SK-N-SH (cell line): Measurements from ENCODE around the gene FGD6. TPM values are rescaled to one million over a fixed set of nuclear protein-coding genes. Genes with fewer than 3 reads are reported as not detected.
A peak's percentile ranks its signal among the peaks of the same experiment; 100 is the strongest.

ENCODE experiments used
- CTCF ChIA-PET: fragments of 300-600, 350-600 bp; formaldehyde crosslinking; extraction: SDS; loops from one replicate; lab custom pipeline; 2021; lab: Yijun Ruan, JAX
- POLR2A ChIA-PET: fragments of 350-600 bp; sonication (Branson Sonifier 250); formaldehyde crosslinking; extraction: SDS; loops from one replicate; lab custom pipeline; 2020; ENCODE audit warnings: antibody characterized with exemption, inconsistent platforms; lab: Yijun Ruan, JAX
- DNase-seq: peaks from one replicate; pipeline ENCODE4 v3.0.0; 2012
- H2AFZ ChIP-seq: fragments of 200-600 bp; sonication (generic); 2 replicates; pipeline ENCODE4 v1.8.1; 2016; ENCODE audit warnings: antibody characterized with exemption, mild to moderate bottlenecking, low read depth
- H3F3A ChIP-seq: fragments of 200-600 bp; sonication (generic); replicated peaks from 2 replicates; pipeline ENCODE3; 2016; ENCODE audit warnings: antibody characterized with exemption, mild to moderate bottlenecking; ENCODE audit not compliant: insufficient read depth
- H3K27ac ChIP-seq, 2 experiments: fragments of 200-500 bp in 1 of 2; fragments of 200-600 bp in 1 of 2; sonication (Bioruptor generic) in 1 of 2; sonication (generic), shearing (Covaris generic) in 1 of 2; 2 replicates each; pipeline versions ENCODE4 v1.5.1 to v1.6.1; 2014 to 2016; ENCODE audit warnings: low read depth in 2 of 2, inconsistent platforms in 1 of 2, low read length in 1 of 2, mild to moderate bottlenecking in 1 of 2, mixed read lengths in 1 of 2
- H3K27me3 ChIP-seq: fragments of 200-600 bp; sonication (generic), shearing (Covaris generic); 2 replicates; pipeline ENCODE4 v1.6.1; 2016; ENCODE audit warnings: mixed run types; ENCODE audit not compliant: insufficient read depth
- H3K36me3 ChIP-seq, 2 experiments: fragments of 200-500 bp in 1 of 2; fragments of 200-600 bp in 1 of 2; sonication (Bioruptor generic) in 1 of 2; sonication (generic) in 1 of 2; replicated peaks in 1 of 2; 2 replicates each; pipeline versions ENCODE3 to v1.5.1; 2014 to 2016; ENCODE audit warnings: low read length in 1 of 2, mild to moderate bottlenecking in 1 of 2; ENCODE audit not compliant: insufficient read depth in 2 of 2, control insufficient read depth in 1 of 2
- H3K4me1 ChIP-seq, 2 experiments: fragments of 200-500 bp in 1 of 2; fragments of 200-600 bp in 1 of 2; sonication (Bioruptor generic) in 1 of 2; sonication (generic), shearing (Covaris generic) in 1 of 2; 2 replicates each; pipeline versions ENCODE4 v1.5.1 to v1.6.1; 2014 to 2016; ENCODE audit warnings: low read depth in 1 of 2, low read length in 1 of 2, mixed run types in 1 of 2; ENCODE audit not compliant: insufficient read depth in 2 of 2, control insufficient read depth in 1 of 2
- H3K4me2 ChIP-seq: fragments of 200-600 bp; sonication (generic), shearing (Covaris generic); 2 replicates; pipeline ENCODE4 v1.6.1; 2017; ENCODE audit warnings: mixed run types
- H3K4me3 ChIP-seq, 2 experiments: fragments of 200-500 bp in 1 of 2; fragments of 200-600 bp in 1 of 2; sonication (Bioruptor generic) in 1 of 2; sonication (generic), shearing (Covaris generic) in 1 of 2; 2 replicates each; pipeline versions ENCODE4 v1.5.1 to v1.8.1; 2014 to 2016; ENCODE audit warnings: low read depth in 2 of 2, inconsistent platforms in 1 of 2, low read length in 1 of 2, mild to moderate bottlenecking in 1 of 2, mixed read lengths in 1 of 2, moderate library complexity in 1 of 2
- H3K79me2 ChIP-seq: fragments of 200-600 bp; sonication (generic); 2 replicates; pipeline ENCODE4 v1.8.1; 2017; ENCODE audit warnings: mild to moderate bottlenecking; ENCODE audit not compliant: insufficient read depth
- H3K9ac ChIP-seq: fragments of 200-600 bp; sonication (generic); 2 replicates; pipeline ENCODE4 v1.6.1; 2017; ENCODE audit warnings: mixed run types
- H3K9me2 ChIP-seq: fragments of 200-600 bp; sonication (generic); 2 replicates; pipeline ENCODE4 v1.6.1; 2017; ENCODE audit warnings: mixed run types
- H3K9me3 ChIP-seq: fragments of 200-600 bp; sonication (generic); 2 replicates; pipeline ENCODE4 v1.6.1; 2017; ENCODE audit warnings: mixed run types, mild to moderate bottlenecking, moderate library complexity
- H4K20me1 ChIP-seq: fragments of 200-600 bp; sonication (generic); 2 replicates; pipeline ENCODE4 v1.6.1; 2017; ENCODE audit warnings: mild to moderate bottlenecking, mixed run types; ENCODE audit not compliant: insufficient read depth
- ELF1 ChIP-seq: IDR thresholded peaks from 2 replicates; pipeline ENCODE4 v1.4.0; 2012
- FOSL2 ChIP-seq: IDR thresholded peaks from 2 replicates; pipeline ENCODE4 v1.4.0; 2012; ENCODE audit warnings: low read depth, mild to moderate bottlenecking, moderate library complexity, borderline replicate concordance
- FOXJ3 ChIP-seq: sonication (generic); formaldehyde crosslinking; IDR thresholded peaks from 2 replicates; pipeline ENCODE4 v1.5.1; 2020; ENCODE audit warnings: mild to moderate bottlenecking, missing genetic modification reagents
- GABPA ChIP-seq: IDR thresholded peaks from 2 replicates; pipeline ENCODE4 v1.4.0; 2012; ENCODE audit warnings: low read depth, mild to moderate bottlenecking
- MXI1 ChIP-seq: IDR thresholded peaks from 2 replicates; pipeline ENCODE4 v1.6.1; 2012; ENCODE audit warnings: mild to moderate bottlenecking, low read depth, low read length, improper control_type of control experiment
- NRF1 ChIP-seq: IDR thresholded peaks from 2 replicates; pipeline ENCODE4 v1.6.1; 2012; ENCODE audit warnings: low read depth, mild to moderate bottlenecking, low read length
- POLR2AphosphoS5 ChIP-seq: IDR thresholded peaks from 2 replicates; pipeline ENCODE4 v1.6.1; 2012; ENCODE audit warnings: low read depth, low read length
- RAD21 ChIP-seq: IDR thresholded peaks from 2 replicates; pipeline ENCODE4 v1.6.1; 2012; ENCODE audit warnings: mild to moderate bottlenecking, low read length
- RCOR1 ChIP-seq: fragments of 150-350 bp; IDR thresholded peaks from 2 replicates; pipeline ENCODE4 v1.6.1; 2017; ENCODE audit warnings: antibody characterized with exemption, low read length
- RFX5 ChIP-seq: IDR thresholded peaks from 2 replicates; pipeline ENCODE4 v1.6.1; 2012; ENCODE audit warnings: mild to moderate bottlenecking, improper control_type of control experiment, low read length
- RXRA ChIP-seq: IDR thresholded peaks from 2 replicates; pipeline ENCODE4 v1.4.0; 2012; ENCODE audit warnings: low read depth, mild to moderate bottlenecking, borderline replicate concordance
- SIN3A ChIP-seq: IDR thresholded peaks from 2 replicates; pipeline ENCODE4 v1.6.1; 2012; ENCODE audit warnings: low read depth, mild to moderate bottlenecking, low read length, moderate library complexity, borderline replicate concordance
- TAF1 ChIP-seq: IDR thresholded peaks from 2 replicates; pipeline ENCODE4 v1.6.1; 2012; ENCODE audit warnings: low read depth, mild to moderate bottlenecking, low read length, moderate library complexity, borderline replicate concordance
- YY1 ChIP-seq: IDR thresholded peaks from 2 replicates; pipeline ENCODE4 v1.4.0; 2012; ENCODE audit warnings: low read depth, mild to moderate bottlenecking
- WGBS: methylation state at CpG from one replicate; pipeline ENCODE4 v1.1.6; 2017; ENCODE audit warnings: low lambda C conversion rate; 5-methylcytosine and 5-hydroxymethylcytosine counted together
- polyA plus RNA-seq, 3 experiments: library from polyadenylated mRNA; depleted of rRNA; stranded (reverse); fragments of >200 nt; gene quantifications; 2 replicates each; pipeline ENCODE4 v1.2.3, GENCODE V29; 2012
- TF ChIP-seq, protein P1 (sequence below): fragments of 150-350 bp; IDR thresholded peaks from 2 replicates; pipeline ENCODE4 v1.6.1; 2017; ENCODE audit warnings: antibody characterized with exemption, low read length, low read depth, borderline replicate concordance
- TF ChIP-seq, protein P2 (sequence below): IDR thresholded peaks from 2 replicates; pipeline ENCODE4 v1.4.0; 2012; ENCODE audit warnings: low read depth, borderline replicate concordance

The FGD6 gene
- polyA plus RNA-seq, 1 of the 3 experiments (the other 2 are of a cell fraction), result 2.8 TPM

DNA sequence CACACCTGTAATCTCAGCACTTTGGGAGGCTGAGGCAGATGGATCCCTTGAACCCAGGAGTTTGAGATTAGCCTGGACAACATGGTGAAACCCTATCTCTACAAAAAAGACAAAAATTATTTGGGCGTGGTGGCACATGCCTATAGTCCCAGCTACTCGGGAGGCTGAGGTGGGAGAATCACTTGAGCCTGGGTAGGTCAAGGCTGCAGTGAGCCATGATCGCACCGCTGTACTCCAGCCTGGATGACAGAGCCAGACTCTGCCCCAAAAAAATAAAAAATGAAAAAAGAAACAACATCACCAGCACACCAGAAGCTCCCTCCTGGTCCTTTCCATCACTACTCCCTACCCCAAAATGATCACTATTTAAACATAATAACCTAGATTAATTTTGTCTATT is 2.9 kb upstream of the FGD6 start:
- POLR2A ChIA-PET, result no interaction called here
- peak overlapping the region; percentile 92 to 93; a peak in 2 of 4 replicates for H3K4me3 ChIP-seq

DNA sequence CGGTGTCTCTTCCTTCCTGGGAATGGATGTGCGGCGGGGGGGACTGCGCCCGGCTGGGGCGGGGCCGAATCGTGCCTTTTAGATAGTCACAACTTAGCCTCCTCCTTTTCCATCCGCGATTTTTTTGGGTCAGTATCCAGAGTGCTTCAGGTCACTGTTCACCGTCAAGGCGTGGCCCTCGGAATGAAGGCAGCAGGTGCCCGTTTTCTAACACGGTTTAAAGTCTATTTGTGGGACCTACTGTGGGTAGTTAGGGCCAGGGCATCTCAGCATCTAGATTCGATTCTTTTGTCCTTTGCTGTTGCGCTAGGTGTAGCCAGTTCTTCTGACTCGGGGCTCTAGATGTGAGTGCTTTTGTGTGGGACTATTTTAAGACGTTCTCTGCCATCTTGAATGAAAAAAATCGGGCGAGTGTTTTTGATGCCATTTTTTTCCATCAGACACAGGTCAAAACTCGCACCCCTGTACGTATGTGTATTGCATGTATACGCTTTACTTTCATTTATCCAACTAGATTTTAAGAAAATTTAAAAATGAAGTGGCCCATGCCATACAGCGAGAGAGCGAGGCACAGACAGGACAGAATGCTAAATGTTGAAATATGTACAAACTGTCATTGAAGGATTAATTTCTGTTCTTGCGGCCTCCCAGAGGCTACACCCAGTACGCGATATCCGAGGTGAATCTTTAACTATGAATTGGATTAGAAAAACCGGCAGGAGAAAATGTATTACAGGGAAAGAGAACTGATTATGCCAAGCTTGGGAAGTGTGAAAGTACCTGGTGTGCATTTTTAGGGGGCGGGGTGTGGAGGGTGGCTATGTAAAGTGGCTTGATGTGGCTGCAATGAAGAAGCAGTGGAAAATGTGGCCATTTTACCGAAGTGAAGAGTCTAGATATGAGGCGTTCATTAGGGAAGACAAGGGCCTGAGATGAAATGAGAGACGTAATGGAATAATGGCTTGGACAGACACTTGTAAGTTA is 1.2 kb upstream of the FGD6 start:
- Histone ChIP-seq H2AFZ (peak overlapping the region; percentile 81), H3K4me3 (peak overlapping the region; percentile 92 to 93), H3K79me2 (peaks cover 89% of the 10 kb centered on the region), H3K4me2 (peak overlapping the region; percentile 78), H3K27me3 (no peaks in the 10 kb centered on the region), H3K4me1 (peaks cover 14 to 22% of the 10 kb centered on the region in 2 experiments; a peak in 3 of 4 replicates), H3K9me3 (no peaks in the 10 kb centered on the region), H3K27ac (peak overlapping the region; percentile 95 to 99), H3K36me3 (peaks cover 0 to 3% of the 10 kb centered on the region in 2 experiments), H3K9ac (peak overlapping the region; percentile 88), H3K9me2 (no peaks in the 10 kb centered on the region), H4K20me1 (peaks cover 4% of the 10 kb centered on the region; the same call in 1 of the 2 replicates), H3F3A (peaks cover 27% of the 10 kb centered on the region)
- DNase-seq, result no peak
- 2% methylated on average over 29 of the region's 35 CpGs for WGBS
- CTCF ChIA-PET, result interaction anchor here (0.6 to 3.5 kb wide), 8 partner anchors 18 to 675 kb away, joined by 3 to 37 read pairs (median 6); partner anchors contain the start of gene NR2C1
- POLR2A ChIA-PET, result interaction anchor here (0.9 to 1.2 kb wide), 3 partner anchors 22 to 255 kb away, joined by 3 to 14 read pairs (median 4); partner anchors contain the start of genes METAP2 and NR2C1
- TF ChIP-seq RFX5, result no peak
- TF ChIP-seq, protein P1, sequence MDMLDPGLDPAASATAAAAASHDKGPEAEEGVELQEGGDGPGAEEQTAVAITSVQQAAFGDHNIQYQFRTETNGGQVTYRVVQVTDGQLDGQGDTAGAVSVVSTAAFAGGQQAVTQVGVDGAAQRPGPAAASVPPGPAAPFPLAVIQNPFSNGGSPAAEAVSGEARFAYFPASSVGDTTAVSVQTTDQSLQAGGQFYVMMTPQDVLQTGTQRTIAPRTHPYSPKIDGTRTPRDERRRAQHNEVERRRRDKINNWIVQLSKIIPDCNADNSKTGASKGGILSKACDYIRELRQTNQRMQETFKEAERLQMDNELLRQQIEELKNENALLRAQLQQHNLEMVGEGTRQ, result no peak
- TF ChIP-seq FOSL2, result no peak
- TF ChIP-seq ELF1, result no peak
- peak; percentile 12; the same call in 1 of the 2 replicates for TF ChIP-seq TAF1
- TF ChIP-seq GABPA, result 0 out of 2 replicates have a peak, but pooled peaks have one; percentile 2
- TF ChIP-seq MXI1, result peak; percentile 58
- peak; percentile 7; the same call in 1 of the 2 replicates for TF ChIP-seq RAD21
- TF ChIP-seq, protein P2, sequence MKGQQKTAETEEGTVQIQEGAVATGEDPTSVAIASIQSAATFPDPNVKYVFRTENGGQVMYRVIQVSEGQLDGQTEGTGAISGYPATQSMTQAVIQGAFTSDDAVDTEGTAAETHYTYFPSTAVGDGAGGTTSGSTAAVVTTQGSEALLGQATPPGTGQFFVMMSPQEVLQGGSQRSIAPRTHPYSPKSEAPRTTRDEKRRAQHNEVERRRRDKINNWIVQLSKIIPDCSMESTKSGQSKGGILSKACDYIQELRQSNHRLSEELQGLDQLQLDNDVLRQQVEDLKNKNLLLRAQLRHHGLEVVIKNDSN, result no peak
- TF ChIP-seq NRF1, result no peak
- TF ChIP-seq RCOR1, result peak; percentile 6; the same call in 1 of the 2 replicates
- peak; percentile 9; the same call in 1 of the 2 replicates for TF ChIP-seq POLR2AphosphoS5
- peak; percentile 81 for TF ChIP-seq YY1

More for the DNA sequence above, 2.9 kb upstream of the FGD6 start:
- Histone ChIP-seq H4K20me1 (peaks cover 13% of the 10 kb centered on the region), H3K9me2 (no peaks in the 10 kb centered on the region), H2AFZ (no peak overlapping the region), H3K36me3 (peaks cover 0 to 14% of the 10 kb centered on the region in 2 experiments), H3F3A (peaks cover 29% of the 10 kb centered on the region), H3K9ac (no peak overlapping the region), H3K27ac (peak overlapping the region in 1 of 2 experiments; percentile 95; a peak in 1 of 4 replicates), H3K9me3 (no peaks in the 10 kb centered on the region), H3K79me2 (peaks cover 89% of the 10 kb centered on the region), H3K27me3 (no peaks in the 10 kb centered on the region), H3K4me1 (peaks cover 8 to 33% of the 10 kb centered on the region in 2 experiments; a peak in 3 of 4 replicates), H3K4me2 (peak overlapping the region; percentile 78)
- TF ChIP-seq FOXJ3 (CRISPR knock-in tag) (no peak), SIN3A (no peak), RXRA (no peak)
- WGBS, result 98% methylated on average over 4 of the region's 4 CpGs
- DNase-seq, result no peak
- CTCF ChIA-PET, result interaction anchor here (1.1 to 2.0 kb wide), 4 partner anchors 22 to 116 kb away, joined by 3 to 6 read pairs (median 3); no protein-coding TSS in a partner anchor
